Heart left ventricle (tissue), 16 donors: Measurements from ENCODE around the gene LIPC. TPM values are rescaled to one million over a fixed set of nuclear protein-coding genes. Genes with fewer than 3 reads are reported as not detected.

Experiments used
- ATAC-seq, 4 donors: fragments of 200-7000 bp; cut with Tn5 transposase; one replicate each; pipeline ENCODE4 v1.9.1; 2020 to 2022; ENCODE audit warnings: moderate library complexity in 4 of 4, mild to moderate bottlenecking in 3 of 4, moderate number of reproducible peaks in 1 of 4
- DNase-seq, 5 donors: peaks; one replicate each; pipeline ENCODE4 v3.0.0-alpha.2; 2020
- H3K27ac ChIP-seq, 12 donors: fragments of 200-600 bp; sonication (generic) in 4 of 12; one replicate each; pipeline versions ENCODE4 v1.5.0 to v1.8.0; 2016 to 2022; ENCODE audit warnings: mild to moderate bottlenecking in 2 of 12
- H3K27me3 ChIP-seq, 9 donors: fragments of 200-600 bp; sonication (generic) in 2 of 9; one replicate each; pipeline versions ENCODE4 v1.5.1 to v1.8.0; 2016 to 2022; ENCODE audit warnings: mild to moderate bottlenecking in 3 of 9
- H3K36me3 ChIP-seq, 9 donors: fragments of 200-600 bp; sonication (generic) in 2 of 9; one replicate each; pipeline versions ENCODE4 v1.5.0 to v1.8.0; 2018 to 2022; ENCODE audit warnings: mild to moderate bottlenecking in 2 of 9
- H3K4me1 ChIP-seq, 12 donors: fragments of 200-600 bp; sonication (generic) in 4 of 12; one replicate each; pipeline versions ENCODE4 v1.5.0 to v1.8.0; 2016 to 2022; ENCODE audit warnings: mild to moderate bottlenecking in 3 of 12
- H3K4me3 ChIP-seq, 12 donors: fragments of 200-600 bp; sonication (generic) in 4 of 12; one replicate each; pipeline versions ENCODE4 v1.5.0 to v1.8.0; 2017 to 2022; ENCODE audit warnings: mild to moderate bottlenecking in 9 of 12, moderate library complexity in 4 of 12
- H3K9me3 ChIP-seq, 12 donors: fragments of 200-600 bp; sonication (generic) in 4 of 12; one replicate each; pipeline versions ENCODE4 v1.5.0 to v1.8.0; 2016 to 2022; ENCODE audit warnings: mild to moderate bottlenecking in 1 of 12
- CTCF ChIP-seq, 12 donors: fragments of 200-600 bp; sonication (generic) in 4 of 12; IDR thresholded peaks; one replicate each; pipeline versions ENCODE4 v1.5.0 to v1.8.0; 2018 to 2022; ENCODE audit warnings: antibody characterized with exemption in 12 of 12, mild to moderate bottlenecking in 5 of 12
- POLR2A ChIP-seq, 2 donors: fragments of 450-650 bp; IDR thresholded peaks; one replicate each; pipeline ENCODE4 v1.6.1; 2017; ENCODE audit warnings: antibody characterized with exemption in 2 of 2, mild to moderate bottlenecking in 2 of 2, moderate library complexity in 2 of 2
- WGBS, 4 donors: extraction: QIAGEN DNeasy Blood & Tissue Kit in 2 of 4; methylation state at CpG; one replicate each; pipeline versions ENCODE4 v1.1.5 to v1.1.7; 2013 to 2018; 5-methylcytosine and 5-hydroxymethylcytosine counted together
- intact Hi-C, 10 donors: fragments of 100-400 bp; cut with DNase I; formaldehyde crosslinking; loops; one replicate each; pipeline versions ENCODE4 v1.11.1 to v1.14.2; 2022
- polyA plus RNA-seq, 2 donors: library from polyadenylated mRNA; stranded (reverse); fragments of 200-250 nt; gene quantifications; one replicate each; pipeline ENCODE4 v1.2.3, GENCODE V29; 2013
- total RNA-seq, 9 donors: library from RNA; depleted of rRNA in 2 of 9; stranded (reverse); fragments of >200 nt in 2 of 9; fragmentation: NEBNext Ultra II Directional in 3 of 9; extraction: Animal tissue kit (Norgen Biotek cat#: 25700) in 3 of 9; gene quantifications; one replicate each; pipeline versions ENCODE4 v1.1.0 to v1.2.4, GENCODE V29; 2016 to 2023
- donor health status: ischemic (EF 13 %, LVEDD 7.1; RV severe dilation, severe dysfunction).
- donor health status: healthy with polysubstance abuse.
- donor health status: DM: no; HTN: yes; CAD: no.
- donor health status: DM: no; HTN: no; CAD: no.
- donor health status: ischemic (EF 25% LVEDD 6.9; RV normal size, moderate dysfunction).
- donor health status: ischemic (EF 25% LVEDD 5.7; RV mildly dilated, moderate dysfunction).
- donor health status: healthy.
- donor health status: DM: yes; HTN: yes; CAD: no.
- donor health status: ischemic (EF 35%, LVEDD 5.7; RV mildly dilated, moderate dysfunction).
- donor health status: nonischemic (EF 11% LVEDD 7.7; RV severe dilation, severe dysfunction).
- donor health status: DM: yes; HTN: yes; CAD: no.
- donor health status: PGD.
- donor health status: ischemic (EF 29% LVEDD 5.4; RV normal size, mild dysfunction).
- donor health status: nonischemic (EF 23%, LVEDD 6.1; RV moderate dilation, normal function).

The LIPC gene
- total and polyA plus RNA-seq, 11 donors = 0.10 to 1.4 (median 0.55) TPM; not detected in 1

GRCh38 chr15:58415636-58416035 is 16.2 kb upstream of the LIPC start:
- no peak for DNase-seq
- peaks cover 0 to 7% (median 0%) of the 10 kb centered on the region in 12 donors for H3K9me3 ChIP-seq
- TF ChIP-seq POLR2A (IDR thresholded peaks at IDR 0.05) (no peak), CTCF (IDR thresholded peaks at IDR 0.05) (no peak)
- no peak for ATAC-seq
- no peaks in the 10 kb centered on the region for H3K4me1 ChIP-seq
- H3K36me3 ChIP-seq = no peaks in the 10 kb centered on the region
- intact Hi-C loops = no loop called here
- 92 to 97% (median 92%) methylated on average over 3 of the region's 3 CpGs for WGBS, 4 donors
- no peak overlapping the region for H3K4me3 ChIP-seq
- H3K27me3 ChIP-seq = no peaks in the 10 kb centered on the region
- H3K27ac ChIP-seq = no peak overlapping the region

DNA sequence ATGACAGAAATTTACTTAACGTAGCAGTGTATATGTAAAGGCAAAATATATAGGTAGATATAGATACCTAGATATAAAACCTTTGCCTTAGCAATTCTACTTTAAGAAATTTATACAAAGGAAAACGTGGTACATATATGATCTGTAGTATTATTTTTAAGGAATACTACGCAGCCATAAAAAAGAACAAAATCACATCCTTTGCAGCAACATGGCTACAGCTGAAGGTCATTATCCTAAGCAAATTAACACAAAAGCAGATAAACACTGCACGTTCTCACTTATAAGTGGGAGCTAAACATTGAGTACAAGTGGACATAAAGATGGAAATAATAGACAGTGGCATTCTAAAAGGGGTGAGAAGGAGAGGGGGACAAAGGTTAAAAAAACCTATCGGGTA is 14.8 kb upstream of the LIPC start:
- no peak overlapping the region for H3K4me3 ChIP-seq
- no peak for TF ChIP-seq CTCF (IDR thresholded peaks at IDR 0.05)
- no peak for TF ChIP-seq POLR2A (IDR thresholded peaks at IDR 0.05)
- WGBS, 4 donors = 76 to 94% (median 76%) methylated on average over 5 of the region's 5 CpGs
- DNase-seq (no peak), ATAC-seq (no peak)
- H3K9me3 ChIP-seq = peaks cover 0 to 7% (median 0%) of the 10 kb centered on the region in 12 donors
- H3K27me3 ChIP-seq = no peaks in the 10 kb centered on the region
- H3K4me1 ChIP-seq = no peaks in the 10 kb centered on the region
- no peaks in the 10 kb centered on the region for H3K36me3 ChIP-seq
- no peak overlapping the region for H3K27ac ChIP-seq
- intact Hi-C loops = no loop called here

- H3K27ac ChIP-seq = no peak overlapping the region
- no peak for TF ChIP-seq CTCF (IDR thresholded peaks at IDR 0.05)
- TF ChIP-seq POLR2A (IDR thresholded peaks at IDR 0.05) = no peak
- H3K4me1 ChIP-seq = no peaks in the 10 kb centered on the region
- intact Hi-C loops = no loop called here
- WGBS, 4 donors = 86 to 95% (median 93%) methylated on average over 1 of the region's 1 CpG
- H3K4me3 ChIP-seq = no peak overlapping the region
- H3K9me3 ChIP-seq = peaks cover 0 to 7% (median 0%) of the 10 kb centered on the region in 12 donors
- H3K36me3 ChIP-seq = no peaks in the 10 kb centered on the region
- ATAC-seq (no peak), DNase-seq (no peak)
- no peaks in the 10 kb centered on the region for H3K27me3 ChIP-seq
Measured at GRCh38 chr15:58418135-58418534, 13.7 kb upstream of the LIPC start.

GRCh38 chr15:58419803-58420524 is 11.8 kb upstream of the LIPC start:
- Histone ChIP-seq H3K36me3 (no peaks in the 10 kb centered on the region), H3K4me3 (no peak overlapping the region), H3K9me3 (peaks cover 0 to 7% (median 0%) of the 10 kb centered on the region in 12 donors), H3K27ac (no peak overlapping the region), H3K27me3 (no peaks in the 10 kb centered on the region), H3K4me1 (peaks cover 0 to 5% (median 0%) of the 10 kb centered on the region in 12 donors)
- intact Hi-C loops = loop anchor here in 1 of 10 donors (10.0 kb wide), 1 partner anchor 45 kb away; no protein-coding TSS in a partner anchor
- no peak for TF ChIP-seq POLR2A (IDR thresholded peaks at IDR 0.05)
- TF ChIP-seq CTCF (IDR thresholded peaks at IDR 0.05) = no peak
- ATAC-seq = no peak
- WGBS, 4 donors = 93 to 96% (median 94%) methylated on average over 11 of the region's 11 CpGs
- DNase-seq = no peak
